GM21576 (cell line): ENCODE data around the gene C15orf39.

ENCODE experiments used
- ATAC-seq: cut with Tn5 transposase; IDR thresholded peaks from one replicate; pipeline ENCODE4 v1.9.1; 2021; ENCODE audit warnings: mild to moderate bottlenecking, moderate library complexity; ENCODE audit not compliant: unreplicated experiment

C15orf39 gene

GRCh38 chr15:75195122-75195765 is 6.4 kb upstream of the C15orf39 start:
- no peak for ATAC-seq

GRCh38 chr15:75195766-75196241 is 5.9 kb upstream of the C15orf39 start:
- ATAC-seq = no peak

- ATAC-seq = no peak
Observed at GRCh38 chr15:75197062-75197630, 4.5 kb upstream of the C15orf39 start.

- no peak for ATAC-seq
Observed at GRCh38 chr15:75198560-75199356, 2.9 kb upstream of the C15orf39 start.

- no peak for ATAC-seq
Observed at GRCh38 chr15:75199357-75199940, 2.2 kb upstream of the C15orf39 start.

GRCh38 chr15:75200391-75200764 is 1.3 kb upstream of the C15orf39 start:
- no peak for ATAC-seq

GRCh38 chr15:75200765-75201615 is 692 bp upstream of the C15orf39 start:
- ATAC-seq = no peak

- peak; percentile 20 for ATAC-seq
Observed at GRCh38 chr15:75202251-75203016, 752 bp downstream of the C15orf39 start.

GRCh38 chr15:75203017-75203907 is 1.6 kb downstream of the C15orf39 start:
- no peak for ATAC-seq

- no peak for ATAC-seq
Observed at GRCh38 chr15:75203908-75204263, 2.2 kb downstream of the C15orf39 start.

GRCh38 chr15:75204340-75205063 is 2.8 kb downstream of the C15orf39 start:
- peak; percentile 32 for ATAC-seq

- ATAC-seq = no peak
Observed at GRCh38 chr15:75205064-75205395, 3.3 kb downstream of the C15orf39 start.

- ATAC-seq = no peak
Observed at GRCh38 chr15:75206006-75206405, 4.3 kb downstream of the C15orf39 start.

- ATAC-seq = no peak
Observed at GRCh38 chr15:75206803-75207617, 5.3 kb downstream of the C15orf39 start.

GRCh38 chr15:75207618-75208500 is 6.2 kb downstream of the C15orf39 start:
- ATAC-seq = no peak

GRCh38 chr15:75208501-75209288 is 7.0 kb downstream of the C15orf39 start:
- no peak for ATAC-seq
